Cortex of kidney (tissue), 1 donor: ENCODE measurements around the gene LRIT2.

Experiments
- DNase-seq: peaks from one replicate; lab custom pipeline; 2025; lab: John Stamatoyannopoulos, UW

LRIT2 gene

DNA sequence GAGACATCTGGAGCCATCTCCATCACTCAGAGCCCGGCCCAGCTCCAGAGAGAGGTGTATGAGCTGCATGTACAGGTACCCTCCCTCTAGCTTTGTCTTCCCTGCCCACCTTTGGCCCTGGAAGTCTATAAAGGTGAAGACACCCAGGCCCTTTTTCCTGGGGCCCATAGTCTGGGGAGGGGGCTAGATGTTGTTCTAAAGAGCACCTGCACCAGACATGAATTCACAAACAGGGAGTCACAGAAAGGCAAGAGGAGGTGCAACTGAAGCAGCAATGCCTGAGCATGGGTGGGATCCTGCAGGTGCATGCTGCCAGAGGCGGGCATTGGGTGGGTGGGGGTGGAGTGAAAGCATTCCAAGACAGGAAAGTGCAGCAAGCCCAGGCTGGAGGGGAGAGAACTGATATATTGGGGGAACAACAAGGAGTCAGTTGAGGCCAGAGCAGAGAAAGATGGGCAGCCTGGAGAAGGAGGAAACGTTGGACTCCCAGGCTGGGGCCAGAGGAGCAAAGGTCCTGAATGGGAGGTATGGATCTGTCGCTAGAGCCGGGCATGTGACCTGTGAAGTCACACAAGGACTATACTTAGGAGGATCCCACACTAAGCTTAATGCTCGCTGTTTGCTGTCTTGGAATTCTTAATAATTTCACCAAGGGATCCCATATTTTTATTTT is 19.4 kb downstream of the LRIT2 start:
- no peak for DNase-seq

DNA sequence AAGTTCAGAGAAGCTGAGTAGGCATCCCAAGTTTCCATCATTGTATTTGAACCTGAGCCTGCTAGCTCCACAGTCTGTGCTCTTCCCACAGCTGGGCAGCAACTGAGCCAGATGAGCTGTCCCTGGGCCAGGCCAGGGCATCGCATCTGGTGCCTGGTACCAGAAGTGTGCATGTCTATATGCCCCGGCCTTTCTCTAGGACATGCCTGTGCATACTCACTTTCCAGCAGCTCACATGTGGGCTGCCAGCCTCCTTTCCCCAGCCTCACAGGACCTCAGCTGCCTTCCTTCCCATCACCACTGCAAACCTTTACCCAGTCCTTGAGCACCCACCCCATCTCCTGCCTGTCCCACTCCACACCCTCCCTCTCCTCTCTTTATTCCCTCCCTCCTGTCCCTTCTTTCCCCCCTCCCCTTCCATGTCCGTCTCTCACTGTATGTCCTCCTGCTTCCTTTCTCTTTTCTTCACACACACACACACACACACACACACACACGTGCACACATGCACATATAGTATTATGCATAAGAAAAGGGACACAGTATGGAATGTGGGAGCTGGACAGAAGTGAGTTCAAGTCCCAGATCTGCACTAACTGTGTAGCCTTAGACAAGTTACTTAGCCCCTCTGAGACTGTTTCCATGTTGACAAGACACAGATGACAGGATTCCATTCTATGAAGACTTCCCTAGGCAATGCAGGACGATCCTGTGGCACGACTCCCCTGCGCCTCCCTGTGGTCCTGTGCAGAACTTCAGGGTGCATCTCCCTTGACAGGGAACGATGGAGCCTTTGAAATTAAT is 20.1 kb downstream of the LRIT2 start:
- DNase-seq, result no peak

DNA sequence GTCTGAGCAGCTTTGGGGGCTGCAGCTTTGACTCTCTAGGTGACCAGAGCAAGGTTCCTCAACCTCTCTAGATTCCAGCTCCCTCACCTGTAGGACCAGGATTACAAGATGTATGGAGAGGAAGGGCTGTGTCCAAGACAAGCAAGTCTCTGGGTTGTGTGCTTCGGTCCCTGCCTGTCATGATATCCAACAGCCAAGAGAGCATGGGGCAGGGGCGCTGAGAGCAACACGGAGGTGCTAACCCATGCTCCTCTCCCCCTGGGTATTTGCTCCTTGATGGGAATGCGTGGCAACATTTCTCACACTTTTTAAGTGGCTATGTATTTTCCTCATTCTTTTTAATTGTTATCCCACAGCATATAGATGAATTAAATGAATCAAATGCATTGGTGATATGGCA is 20.7 kb downstream of the LRIT2 start:
- no peak for DNase-seq

DNA sequence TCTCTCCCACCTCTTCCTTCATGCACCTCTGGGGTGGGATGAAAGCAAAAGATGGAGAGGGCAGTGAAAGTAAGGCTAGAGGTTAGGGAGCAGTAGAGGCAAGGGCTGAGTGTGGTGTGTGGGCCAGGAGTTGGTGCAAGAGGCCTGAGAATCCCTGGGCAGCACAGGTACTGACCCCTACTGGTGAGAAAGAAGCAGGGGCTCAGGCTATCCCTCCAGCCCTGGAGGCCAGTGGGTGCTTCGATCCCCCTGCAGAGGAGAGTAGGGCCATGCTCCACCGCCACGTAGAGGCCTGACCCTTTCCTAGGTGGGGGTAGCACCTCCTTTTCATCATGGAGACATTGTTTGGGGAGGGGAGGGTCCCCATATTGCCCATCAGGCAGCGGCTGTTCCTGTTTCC is 21.2 kb downstream of the LRIT2 start:
- no peak for DNase-seq

DNA sequence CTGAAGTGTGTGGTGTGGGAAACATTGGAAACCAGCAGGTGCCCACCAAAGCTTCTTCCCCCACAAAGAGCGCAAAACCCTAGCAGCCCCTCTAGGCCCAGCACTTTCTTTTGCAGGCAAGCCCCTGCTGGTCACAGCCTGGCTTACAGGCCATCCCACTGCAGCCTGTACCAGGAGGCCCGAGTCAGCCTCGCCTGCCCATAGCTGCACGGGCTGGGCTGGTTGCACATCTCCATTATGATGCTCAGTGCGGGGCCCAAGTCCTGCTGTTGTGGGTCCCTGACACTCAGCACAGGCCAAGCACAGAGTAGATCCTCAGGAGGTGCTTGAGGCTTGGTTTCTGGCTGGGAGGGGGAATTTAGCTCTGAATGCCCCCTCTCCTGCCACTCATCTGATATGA is 23.0 kb downstream of the LRIT2 start:
- no peak for DNase-seq

DNA sequence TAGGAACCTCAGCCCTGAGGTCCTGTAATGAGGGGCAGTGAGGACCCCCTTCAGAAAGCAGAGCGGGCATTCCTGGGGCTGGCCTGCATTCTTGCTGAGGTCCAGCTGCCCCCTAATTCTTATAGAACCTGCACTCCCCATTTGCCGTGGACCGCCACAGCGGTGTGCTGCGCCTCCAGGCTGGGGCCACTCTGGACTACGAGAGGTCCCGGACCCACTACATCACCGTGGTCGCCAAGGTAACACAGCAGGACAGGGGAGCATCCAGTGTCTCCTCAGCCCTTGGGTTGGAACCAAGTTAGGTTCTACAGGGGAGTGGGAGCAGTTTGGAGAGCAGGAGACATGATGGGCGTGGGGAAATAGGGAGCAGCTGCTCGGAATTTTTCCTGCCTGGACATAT is 23.7 kb downstream of the LRIT2 start:
- no peak for DNase-seq

DNA sequence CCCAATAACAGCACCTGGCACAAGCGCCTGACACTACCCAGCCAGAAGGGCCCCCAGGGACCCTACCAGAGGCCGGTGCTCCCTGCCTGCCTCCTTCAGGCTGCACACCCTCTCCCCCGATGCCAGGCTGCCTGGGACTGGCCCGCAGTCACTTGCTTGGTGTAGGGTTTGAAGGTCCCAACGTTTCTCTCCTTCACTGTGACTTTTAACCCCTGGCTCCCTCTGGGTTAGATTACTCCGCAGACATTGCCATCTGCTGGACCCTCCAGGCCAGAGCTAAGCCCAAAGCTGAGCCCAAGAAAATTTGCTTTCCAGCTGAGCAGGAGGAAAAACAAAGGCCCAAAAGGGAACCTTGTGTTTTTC is 24.1 kb downstream of the LRIT2 start:
- DNase-seq, result no peak

DNA sequence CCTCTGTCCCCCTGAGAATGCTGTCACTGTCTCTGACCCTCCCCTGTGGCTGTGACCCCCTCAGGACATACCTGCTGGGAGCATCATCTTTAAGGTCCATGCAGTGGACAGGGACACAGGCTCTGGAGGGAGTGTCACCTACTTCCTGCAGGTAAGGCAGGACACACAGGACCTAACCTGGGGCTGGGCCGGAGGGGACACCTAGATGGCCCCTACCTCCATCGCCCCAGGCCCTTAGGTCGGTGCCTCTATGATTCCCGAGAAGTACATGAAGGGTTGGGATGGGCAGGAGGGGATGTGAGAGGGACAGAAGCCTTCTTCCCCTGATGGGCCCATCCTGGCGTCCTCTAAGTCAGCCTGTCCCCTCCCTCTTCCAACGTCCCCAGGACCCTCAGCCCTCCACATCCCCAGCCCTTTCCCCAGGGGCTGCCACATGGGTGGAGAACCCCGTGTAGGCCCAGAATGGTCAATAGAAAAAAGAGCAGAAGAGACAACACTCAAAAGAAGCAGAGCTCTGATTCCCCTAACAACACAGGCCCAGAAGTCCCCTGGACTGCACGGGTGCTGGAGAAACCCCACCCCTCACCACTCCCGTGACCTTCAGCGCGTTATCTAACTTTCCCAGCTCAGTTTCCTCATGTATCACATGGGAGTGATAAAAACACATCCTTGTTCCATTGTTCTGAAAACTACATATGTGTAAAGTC is 24.7 kb downstream of the LRIT2 start:
- no peak for DNase-seq

DNA sequence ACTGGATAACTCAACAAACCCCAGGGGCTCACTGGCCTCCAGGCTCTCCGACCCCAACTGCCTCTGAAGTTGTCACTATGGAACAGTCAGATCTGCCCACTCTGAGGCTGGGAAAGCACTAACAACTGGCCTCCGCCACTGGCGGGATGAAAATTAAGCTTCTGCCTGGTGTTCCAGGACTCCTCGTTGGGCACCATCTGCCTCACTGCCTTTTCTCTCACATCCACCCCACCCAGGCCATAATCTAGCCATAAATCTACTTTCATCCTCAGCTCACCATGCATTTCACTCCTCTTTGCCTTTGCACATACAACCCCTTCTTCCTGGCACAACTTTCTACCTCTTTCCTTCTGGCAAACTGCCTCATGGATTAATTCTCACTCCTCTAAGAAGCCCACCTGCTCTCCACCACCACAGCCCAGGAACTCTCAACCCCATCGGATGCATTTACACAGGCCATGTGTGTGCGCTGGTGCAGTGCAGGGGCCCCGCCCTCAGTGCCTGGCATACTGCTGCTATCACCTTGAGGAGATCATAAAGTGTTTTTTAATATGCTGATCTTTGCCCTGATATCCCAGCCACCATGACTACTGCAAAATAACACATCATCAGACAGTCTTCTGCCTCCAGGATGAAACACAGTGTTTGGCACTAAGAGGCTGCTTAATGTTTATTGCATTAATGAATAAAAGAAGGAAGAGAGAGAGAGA is 27.0 kb downstream of the LRIT2 start:
- DNase-seq, result no peak

DNA sequence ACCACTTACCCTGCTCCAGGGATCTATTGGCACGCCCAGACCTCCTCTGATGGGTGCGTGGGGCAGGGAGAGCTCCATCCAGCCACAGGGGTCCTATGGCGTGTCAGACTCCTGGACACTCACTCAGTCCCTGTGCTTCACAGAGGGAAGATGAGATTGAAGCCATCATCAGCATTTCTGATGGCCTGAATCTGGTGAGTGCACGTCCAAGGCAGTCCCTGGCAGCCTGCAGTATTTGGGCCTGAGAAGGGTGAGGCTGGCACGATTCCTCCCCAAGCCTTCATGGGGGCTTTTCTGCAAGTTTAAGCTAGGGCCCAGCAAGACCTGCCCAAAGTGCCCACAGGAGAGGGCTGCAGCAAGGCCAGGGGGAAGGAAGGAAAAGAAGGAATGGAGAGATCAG is 27.7 kb downstream of the LRIT2 start:
- no peak for DNase-seq

DNA sequence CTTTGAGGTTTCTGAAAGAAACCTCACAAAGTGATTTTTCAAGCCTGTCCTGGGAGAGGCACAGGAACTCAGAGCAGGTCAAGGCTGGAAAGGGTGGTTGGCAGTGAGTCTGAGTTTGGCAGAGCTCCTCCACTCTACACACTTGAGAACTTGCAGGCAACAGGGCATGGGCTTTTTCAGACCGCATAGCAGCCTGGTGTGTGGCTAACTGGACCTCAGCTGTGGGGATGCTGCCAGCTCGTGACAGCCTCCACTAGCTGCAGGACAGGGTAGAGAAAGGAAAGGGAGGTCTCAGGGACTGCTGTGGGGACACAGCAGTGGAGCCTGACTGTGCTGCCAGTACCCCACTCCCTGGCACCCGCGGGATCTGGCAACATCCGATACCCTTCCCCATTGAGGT is 28.4 kb downstream of the LRIT2 start:
- DNase-seq, result no peak

DNA sequence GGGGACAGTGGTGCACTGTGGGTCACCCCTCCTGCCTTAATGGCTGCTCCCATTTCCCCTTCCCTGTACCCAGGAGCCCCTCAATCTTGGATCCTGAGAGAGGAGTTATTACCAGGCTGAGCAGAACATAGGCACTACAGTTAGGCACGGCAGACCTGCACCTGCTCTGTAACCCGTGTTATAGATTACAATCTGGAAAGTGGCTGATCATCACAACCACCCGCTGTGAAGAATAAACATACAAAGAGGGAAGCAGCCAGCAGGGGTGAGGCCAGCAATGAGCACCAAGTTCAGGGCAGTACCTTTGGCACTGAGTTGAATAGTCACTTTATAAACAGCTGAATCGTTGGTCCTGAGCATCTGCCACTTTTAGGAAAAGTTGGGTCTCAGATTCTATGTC is 29.3 kb downstream of the LRIT2 start:
- no peak for DNase-seq

DNA sequence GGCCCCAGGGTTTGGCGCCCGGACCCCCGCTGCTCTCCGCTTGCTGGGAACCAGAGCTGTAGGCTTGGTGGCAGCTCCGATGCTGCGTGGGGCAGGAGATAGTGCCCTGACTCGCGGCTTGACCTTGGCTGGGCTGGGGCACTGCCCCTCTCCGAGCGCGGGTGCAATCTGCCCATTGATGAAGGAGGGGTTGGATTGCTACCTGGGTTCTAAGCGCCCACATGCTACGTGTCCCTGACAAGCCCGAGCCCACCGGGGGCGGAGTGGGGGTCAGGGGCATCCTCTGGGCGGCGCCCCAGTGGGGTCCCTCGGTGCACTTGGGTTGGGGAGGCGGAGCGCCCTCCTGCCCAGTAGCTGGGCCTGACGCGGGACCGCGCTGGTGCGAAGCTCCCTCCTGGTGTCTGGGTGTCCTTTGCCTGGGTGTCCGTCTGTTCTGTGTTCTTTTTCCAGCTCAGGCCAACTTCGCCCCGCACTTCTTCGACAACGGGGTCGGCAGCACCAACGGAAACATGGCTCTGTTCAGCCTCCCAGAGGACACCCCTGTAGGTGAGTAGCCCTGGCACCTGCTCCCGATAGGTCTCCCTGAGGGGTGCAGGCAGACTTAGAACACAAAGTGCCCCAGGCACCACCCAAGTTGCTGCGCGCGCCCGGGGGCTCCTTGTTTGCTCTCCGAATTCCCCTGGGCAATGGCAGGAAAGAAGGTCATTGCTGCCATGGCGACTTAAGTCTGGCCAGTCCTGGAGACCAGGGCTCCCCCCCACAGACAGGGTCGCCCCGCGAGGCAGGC is 30.1 kb downstream of the LRIT2 start:
- DNase-seq, result no peak

DNA sequence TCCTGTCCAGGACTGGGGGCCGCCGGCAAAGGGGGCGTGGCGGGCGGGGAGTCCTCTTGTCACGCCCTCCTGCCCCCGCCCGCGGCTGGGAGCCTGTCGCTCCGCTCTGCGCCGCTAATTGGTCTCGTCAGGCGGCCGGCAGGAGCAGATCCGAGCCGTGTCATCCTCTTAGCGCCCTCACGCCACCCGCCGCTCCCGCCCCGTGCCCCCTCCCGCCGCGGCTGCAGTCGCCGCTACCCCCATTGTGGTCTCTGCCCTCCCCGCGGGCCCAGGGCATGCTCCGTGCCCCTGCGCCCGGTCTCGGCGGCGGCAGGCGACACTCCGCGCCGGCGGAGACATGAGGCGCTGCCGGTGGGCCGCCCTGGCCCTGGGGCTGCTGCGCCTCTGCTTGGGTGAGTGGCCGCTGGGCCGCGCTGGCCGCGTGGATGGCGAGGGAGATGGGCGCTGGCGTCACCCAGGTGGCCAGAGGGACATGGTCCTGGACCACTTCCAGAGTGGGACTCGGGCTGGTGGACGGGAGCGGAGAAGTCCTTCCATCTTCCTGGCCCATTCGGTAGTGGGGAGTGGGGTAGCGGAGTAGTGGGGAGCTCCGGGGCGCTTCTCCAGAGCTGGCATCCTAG is 30.8 kb downstream of the LRIT2 start, which contains the start of gene CDHR1:
TSS of gene CDHR1 (plus strand) at position 114 of the 620 bp plus-strand sequence. CDS start at position 338, 224 bp downstream.
- DNase-seq, result no peak

DNA sequence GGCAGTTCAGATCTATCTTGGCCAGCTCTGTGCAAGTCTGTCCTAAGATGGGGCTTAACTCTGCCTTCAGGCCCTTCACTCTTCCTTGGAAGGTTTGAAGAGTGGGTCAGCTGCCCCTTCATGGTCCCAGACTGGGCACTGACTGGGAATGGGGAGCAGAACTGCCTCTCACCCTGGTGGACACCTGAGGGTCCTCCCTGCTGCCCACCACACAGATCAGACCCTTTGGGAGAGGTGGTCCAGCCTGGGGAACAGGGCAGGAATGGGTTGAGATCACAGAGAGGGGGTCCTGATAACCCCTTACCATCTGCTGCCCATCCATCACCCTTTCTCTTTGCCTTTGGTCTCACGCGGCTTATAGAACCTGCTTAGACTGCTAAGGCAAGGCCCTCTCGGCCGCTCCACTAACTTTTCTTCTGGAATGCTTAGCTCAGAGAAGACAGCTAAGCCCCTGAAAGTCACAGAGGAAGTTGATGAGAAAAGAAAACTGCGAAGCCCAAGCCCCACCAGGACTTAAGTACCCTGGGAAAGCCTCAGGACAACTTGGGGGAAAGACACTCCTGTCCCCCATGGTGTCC is 31.4 kb downstream of the LRIT2 start:
- DNase-seq, result no peak

DNA sequence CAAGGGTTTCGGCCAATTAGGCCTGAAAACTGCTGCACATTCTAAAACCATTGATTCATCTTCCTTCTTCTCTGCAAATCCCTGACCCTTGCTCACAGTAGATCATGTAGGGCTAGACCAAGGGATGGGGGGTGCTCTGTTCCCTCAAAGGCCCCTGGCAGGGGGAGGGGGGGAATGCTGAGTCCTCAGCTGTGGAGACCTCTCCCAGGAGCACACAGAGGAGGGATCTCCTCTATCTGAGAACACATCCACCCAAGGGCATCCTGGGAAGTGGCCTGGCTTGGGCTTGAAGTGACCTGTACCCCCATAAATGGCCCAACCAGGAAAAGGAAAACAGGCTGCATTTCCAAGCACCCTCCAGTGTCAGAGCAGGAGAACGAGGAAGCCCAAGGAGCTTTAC is 32.0 kb downstream of the LRIT2 start:
- no peak for DNase-seq

DNA sequence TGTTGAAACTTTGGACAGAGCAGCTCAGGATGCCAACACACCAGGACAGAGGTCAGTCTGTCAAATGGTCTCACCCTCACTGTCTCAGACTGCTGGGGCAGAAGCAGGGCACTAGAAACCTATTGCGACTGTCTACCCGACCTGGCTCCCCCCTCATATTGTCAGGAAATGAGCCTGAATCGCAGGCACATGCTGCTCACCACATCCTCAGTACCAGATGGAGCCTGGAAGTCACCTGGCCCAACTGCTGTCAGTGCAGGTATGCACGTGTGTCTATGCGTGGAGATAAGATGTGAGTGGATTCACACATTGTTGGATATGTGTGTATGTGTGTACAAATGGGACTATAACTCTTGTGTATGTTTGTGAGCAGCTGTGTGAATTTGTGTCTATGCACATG is 34.2 kb downstream of the LRIT2 start:
- no peak for DNase-seq

DNA sequence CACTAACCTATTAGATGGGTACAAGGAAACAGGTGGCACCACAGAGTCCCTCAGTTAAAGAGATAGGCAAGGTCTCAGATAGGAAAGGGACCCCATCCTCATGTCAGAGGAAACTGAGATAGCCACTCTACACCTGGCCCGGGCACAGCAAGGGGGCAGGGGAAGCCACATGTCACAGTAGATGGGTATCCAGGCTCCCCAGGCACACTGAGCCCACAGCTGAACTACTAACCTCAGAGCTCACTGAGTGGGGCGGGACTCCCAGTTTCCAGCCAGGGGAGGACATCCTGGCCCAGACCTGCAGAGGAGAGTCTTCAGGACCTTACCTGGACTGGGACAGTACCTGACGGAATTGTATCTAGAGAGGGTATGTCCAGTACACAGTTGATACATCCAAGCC is 34.7 kb downstream of the LRIT2 start:
- DNase-seq, result no peak

DNA sequence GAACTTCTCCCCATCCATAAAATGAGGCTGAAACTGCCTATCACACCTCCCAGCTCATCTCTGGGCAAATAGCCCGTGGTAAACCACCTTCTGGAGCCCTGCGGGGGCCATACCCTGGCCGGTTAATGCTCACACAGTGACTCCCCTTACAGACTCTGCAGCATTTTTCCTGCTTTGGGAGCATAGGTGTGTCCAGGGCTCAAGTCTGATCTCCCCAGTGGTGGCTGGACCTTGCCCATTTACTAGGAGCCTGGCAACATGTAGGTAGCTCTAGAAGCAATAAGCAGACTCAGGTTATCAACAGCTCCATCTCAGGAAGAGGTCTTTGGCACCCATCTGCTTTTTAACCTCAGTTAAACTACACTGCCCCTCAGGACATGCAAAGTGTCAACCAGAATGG is 36.5 kb downstream of the LRIT2 start:
- no peak for DNase-seq

DNA sequence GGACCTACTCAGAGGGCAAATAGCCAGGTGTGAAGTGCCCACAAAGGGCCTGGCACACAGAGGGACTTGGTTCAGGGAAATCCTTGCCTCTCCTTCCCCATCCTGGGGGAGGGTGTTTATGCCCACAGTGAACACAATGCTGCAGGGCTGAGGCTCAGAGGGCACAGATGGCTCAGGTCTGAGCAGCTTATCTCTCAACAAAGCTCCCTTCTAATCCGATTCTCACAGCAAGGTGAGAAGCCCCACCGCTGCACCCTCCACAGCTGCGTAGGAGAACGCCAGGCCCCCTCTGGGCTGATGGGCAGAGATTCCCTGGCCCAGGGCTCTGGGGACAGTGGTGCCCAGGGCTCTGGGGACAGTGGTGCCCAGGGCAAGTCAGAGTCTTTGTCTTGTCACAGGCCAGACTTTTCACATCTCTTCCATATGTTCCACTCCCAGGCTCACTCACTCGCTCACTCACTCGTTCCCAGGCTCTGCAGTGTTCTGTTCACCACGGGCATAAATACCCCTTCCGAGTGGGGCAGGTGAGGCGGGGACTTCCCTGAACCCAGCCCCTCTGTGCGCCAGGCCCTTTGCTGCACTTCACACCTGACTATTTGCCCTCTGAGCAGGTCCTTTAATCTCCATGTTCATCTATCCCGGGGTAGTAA is 39.7 kb downstream of the LRIT2 start:
- no peak for DNase-seq
